Fibroblast of pulmonary artery (primary cell): Measurements from ENCODE around the gene KCNH6.

ENCODE experiments used
- DNase-seq: peaks from one replicate; pipeline ENCODE4 v3.0.0-alpha.2; 2010; ENCODE audit warnings: low read depth
- H3K4me3 ChIP-seq: replicated peaks from 2 replicates; pipeline ENCODE4 v1.5.1; 2011; ENCODE audit warnings: low read depth, mild to moderate bottlenecking, control low read depth, low read length, moderate library complexity
- TF ChIP-seq, protein P1 (sequence below): IDR thresholded peaks from 2 replicates; pipeline ENCODE4 v1.5.1; 2011; ENCODE audit warnings: mild to moderate bottlenecking, control low read depth, low read length, inconsistent platforms; ENCODE audit errors: missing control alignments

The KCNH6 gene

DNA sequence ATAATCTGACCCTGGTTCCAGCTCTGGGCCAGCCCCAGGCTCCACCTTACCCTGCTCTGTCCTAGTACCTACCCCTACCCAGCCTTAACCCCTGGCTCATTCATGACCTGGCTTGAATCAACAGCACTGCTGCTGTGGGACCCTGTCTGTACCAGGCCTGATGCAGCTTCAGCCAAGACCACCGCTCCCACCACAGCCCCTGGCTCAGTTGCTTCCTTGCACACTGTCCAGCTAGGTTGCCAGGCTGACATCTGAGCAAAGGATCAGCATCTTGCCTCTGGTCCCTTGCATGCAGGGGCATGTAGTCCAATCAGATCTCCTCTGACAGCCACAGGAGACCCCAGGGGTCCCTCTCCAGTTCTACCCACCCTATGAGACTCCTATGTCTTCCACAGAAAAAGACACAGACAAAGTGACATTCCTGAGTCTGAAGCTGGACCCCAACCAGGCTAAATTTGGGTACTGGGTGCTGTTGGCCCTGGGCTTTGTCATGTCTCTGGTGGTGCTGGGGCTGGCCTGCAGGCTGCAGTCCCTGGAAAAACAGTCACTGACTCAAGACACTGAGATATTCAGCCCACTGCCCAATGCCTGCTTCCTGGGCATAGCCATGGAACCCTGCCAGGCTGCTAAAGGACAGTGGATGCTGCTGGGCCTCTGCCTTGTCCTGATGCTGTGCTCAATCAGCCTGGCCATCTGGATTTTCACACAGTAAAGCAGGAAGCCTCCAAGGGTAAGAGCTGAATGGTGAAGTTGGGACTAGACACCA is 3.9 kb upstream of the KCNH6 start:
- no peak for DNase-seq
- no peak overlapping the region for H3K4me3 ChIP-seq
- TF ChIP-seq, protein P1, sequence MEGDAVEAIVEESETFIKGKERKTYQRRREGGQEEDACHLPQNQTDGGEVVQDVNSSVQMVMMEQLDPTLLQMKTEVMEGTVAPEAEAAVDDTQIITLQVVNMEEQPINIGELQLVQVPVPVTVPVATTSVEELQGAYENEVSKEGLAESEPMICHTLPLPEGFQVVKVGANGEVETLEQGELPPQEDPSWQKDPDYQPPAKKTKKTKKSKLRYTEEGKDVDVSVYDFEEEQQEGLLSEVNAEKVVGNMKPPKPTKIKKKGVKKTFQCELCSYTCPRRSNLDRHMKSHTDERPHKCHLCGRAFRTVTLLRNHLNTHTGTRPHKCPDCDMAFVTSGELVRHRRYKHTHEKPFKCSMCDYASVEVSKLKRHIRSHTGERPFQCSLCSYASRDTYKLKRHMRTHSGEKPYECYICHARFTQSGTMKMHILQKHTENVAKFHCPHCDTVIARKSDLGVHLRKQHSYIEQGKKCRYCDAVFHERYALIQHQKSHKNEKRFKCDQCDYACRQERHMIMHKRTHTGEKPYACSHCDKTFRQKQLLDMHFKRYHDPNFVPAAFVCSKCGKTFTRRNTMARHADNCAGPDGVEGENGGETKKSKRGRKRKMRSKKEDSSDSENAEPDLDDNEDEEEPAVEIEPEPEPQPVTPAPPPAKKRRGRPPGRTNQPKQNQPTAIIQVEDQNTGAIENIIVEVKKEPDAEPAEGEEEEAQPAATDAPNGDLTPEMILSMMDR = no peak

- no peak for DNase-seq
- TF ChIP-seq, protein P1 = no peak
- H3K4me3 ChIP-seq = no peak overlapping the region
These were observed 2.9 kb upstream of the KCNH6 start for GRCh38 chr17:63519972-63520882.

- DNase-seq = no peak
- TF ChIP-seq, protein P1 = no peak
- H3K4me3 ChIP-seq = no peak overlapping the region
These were observed 893 bp downstream of the KCNH6 start for GRCh38 chr17:63524051-63524450.

DNA sequence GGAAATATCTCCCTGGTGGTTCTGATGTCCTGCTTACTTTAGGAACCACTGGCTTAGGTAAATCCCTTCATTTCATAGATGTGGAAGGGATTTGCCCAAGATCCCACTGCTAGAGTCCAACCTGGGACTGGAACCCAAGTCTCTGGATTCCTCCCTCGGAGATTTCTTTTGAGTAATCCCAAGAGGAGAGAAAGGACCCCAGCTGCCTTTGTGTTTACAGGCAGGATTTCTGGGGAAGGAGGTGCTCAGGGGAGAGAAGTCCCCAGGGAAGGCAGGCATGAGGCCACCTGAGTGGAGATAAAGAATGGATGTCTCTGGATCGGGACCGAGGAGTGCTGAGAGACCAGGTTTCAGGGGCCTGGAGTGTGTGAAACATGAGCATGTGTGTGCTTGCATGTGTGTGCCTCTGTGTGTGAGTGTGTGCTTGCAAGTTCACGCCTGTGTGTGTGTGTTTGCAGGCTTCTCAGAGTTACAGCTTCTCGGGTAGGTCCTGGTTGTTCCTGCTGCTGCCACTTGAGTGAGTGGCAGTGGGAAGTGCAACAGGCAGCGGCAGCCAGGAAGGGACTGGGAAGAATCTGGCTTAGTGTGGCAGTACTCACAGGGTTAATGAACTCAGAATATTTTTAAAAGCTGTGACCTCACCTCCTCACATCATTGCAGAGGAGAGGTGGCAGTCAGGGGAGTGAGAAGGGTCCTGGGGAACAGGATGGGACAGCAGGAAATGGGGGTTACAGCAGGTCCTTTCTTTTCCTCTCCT is 2.2 kb downstream of the KCNH6 start:
- no peak for DNase-seq
- H3K4me3 ChIP-seq = no peak overlapping the region
- TF ChIP-seq, protein P1 = no peak

GRCh38 chr17:63526861-63527260 is 3.7 kb downstream of the KCNH6 start:
- no peak overlapping the region for H3K4me3 ChIP-seq
- no peak for DNase-seq
- TF ChIP-seq, protein P1 = no peak

DNA sequence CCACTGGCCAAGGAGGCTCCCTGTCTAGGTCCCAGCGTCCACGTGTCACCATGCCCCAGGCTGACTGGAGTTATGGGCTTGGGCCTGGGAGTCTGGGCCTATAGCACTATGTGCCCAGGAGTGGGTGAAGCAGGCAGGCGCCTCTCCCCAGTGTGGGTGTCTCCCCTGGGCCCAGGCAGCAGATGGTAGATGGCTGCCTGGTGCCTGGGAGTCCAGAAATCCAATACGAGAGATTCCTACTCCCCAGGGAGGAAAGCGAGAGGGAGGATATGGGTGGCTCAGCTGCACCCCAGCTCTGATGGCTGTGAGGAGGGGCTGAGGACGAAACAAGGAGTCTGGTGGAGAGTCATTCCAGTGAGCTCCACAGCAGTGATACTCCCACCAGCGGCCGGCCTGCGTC is 5.0 kb downstream of the KCNH6 start:
- no peak for DNase-seq

More for the DNA sequence above, 5.0 kb downstream of the KCNH6 start:
- TF ChIP-seq, protein P1 = no peak
- no peak overlapping the region for H3K4me3 ChIP-seq
